ENCODE data around the gene SLC66A2.

Gene SLC66A2

GRCh38 chr18:79864006-79864725 is 87.3 kb downstream of the SLC66A2 start:
- DNase-seq = no peak

DNA sequence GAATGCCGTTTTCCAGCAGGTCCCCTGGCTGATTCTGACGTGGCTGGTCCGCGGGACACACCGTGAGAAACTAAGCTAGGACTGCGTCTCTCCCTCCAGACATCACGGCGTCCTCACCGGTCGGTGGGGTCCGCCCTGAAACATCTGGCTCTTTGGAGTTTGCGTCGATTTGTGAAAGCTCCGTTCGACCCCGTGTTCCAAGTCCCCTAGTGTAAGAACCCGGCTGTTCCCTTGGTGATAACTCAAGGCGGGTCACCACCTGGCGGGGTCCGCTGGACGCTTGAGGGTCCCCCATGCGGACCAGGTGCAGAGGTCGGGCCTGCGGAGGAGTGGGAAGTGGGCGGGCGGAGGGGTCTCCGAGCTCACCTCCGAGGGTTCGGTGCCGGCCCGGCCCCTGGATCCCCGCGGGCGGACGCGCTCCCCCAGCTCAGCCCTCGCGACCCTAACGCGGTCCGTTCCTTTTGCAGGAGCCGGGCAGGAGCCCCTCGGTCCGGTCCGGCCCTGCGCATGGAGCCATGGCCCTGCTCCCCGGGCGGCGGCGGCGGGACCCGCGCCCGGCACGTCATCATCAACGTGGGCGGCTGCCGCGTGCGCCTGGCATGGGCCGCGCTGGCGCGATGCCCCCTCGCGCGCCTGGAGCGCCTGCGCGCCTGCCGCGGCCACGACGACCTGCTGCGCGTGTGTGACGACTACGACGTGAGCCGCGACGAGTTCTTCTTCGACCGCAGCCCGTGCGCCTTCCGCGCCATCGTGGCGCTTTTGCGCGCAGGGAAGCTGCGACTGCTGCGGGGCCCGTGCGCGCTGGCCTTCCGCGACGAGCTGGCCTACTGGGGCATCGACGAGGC is 88.1 kb downstream of the SLC66A2 start:
- no peak for DNase-seq

- no peak for DNase-seq
These were observed 88.9 kb downstream of the SLC66A2 start for GRCh38 chr18:79862562-79862961.

GRCh38 chr18:79861687-79862086 is 89.8 kb downstream of the SLC66A2 start:
- DNase-seq = no peak

DNA sequence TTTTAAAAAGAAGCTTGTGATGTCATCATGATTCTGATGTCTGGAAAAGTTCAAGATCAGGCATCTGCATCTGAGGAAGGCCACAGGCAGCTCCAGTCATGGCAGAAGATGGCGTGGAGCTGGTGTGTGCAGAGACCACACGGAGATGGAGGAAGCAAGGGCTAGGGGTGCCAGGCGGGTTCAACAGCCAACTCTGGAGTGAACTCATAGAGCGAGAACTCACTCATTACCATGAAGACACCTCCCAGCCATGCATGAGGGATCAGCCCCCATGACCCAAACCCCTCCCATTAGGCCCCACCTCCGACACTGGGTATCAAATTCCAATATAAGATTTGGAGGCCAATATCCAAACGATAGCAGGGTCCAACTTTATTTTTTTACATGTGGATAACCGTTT is 92.1 kb downstream of the SLC66A2 start:
- no peak for DNase-seq

GRCh38 chr18:79857082-79857671 is 94.3 kb downstream of the SLC66A2 start:
- no peak for DNase-seq

GRCh38 chr18:79856119-79857007 is 95.1 kb downstream of the SLC66A2 start:
- DNase-seq = peak; percentile 11

GRCh38 chr18:79855147-79855933 is 96.1 kb downstream of the SLC66A2 start:
- DNase-seq = no peak

- no peak for DNase-seq
These were observed 97.5 kb downstream of the SLC66A2 start for GRCh38 chr18:79853993-79854364.

DNA sequence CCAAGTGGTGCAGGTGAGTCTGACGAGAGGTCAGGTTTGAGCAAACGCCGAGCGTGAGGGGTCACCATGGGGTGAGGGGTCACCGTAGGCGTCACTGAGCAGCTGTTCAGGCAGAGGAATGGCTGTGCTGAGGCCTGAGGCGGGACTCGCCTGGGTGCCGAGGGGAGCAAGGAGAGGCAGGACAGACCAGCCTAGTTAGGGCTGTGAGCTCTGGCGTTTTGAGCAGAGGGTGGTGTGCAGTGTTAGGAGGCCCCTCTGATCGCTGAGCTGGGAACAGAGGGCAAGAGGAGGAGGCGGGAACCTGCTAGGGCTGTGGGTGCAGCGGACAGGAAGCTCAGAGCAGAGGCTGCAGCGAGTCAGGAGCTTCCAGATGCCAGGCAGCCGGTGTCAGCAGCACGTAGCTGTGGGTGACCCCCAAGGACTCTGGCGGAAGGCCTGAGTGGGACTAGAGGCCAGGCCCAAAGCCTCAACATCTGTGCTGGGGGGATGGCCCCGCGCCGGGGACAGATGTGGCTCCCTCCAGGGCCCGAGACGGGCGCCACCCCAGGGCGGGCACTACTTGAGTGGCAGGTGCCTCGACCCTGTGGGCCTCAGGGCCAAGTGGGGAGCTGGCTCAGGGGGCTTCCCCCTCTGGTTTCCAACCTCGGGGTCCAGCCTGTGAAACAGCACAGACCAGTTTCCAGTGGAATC is 98.0 kb downstream of the SLC66A2 start:
- no peak for DNase-seq

GRCh38 chr18:79852561-79853302 is 98.7 kb downstream of the SLC66A2 start:
- no peak for DNase-seq

Data from stimulated activated CD4-positive, alpha-beta T cell treated with anti-CD3 and anti-CD28 coated beads, Interleukin-15, amount 100 ng/mL, for 24 hours (primary cell).